Suprapubic skin (tissue), 4 donors: Measurements from ENCODE around the gene ATF6. TPM values are rescaled to one million over a fixed set of nuclear protein-coding genes. Genes with fewer than 3 reads are reported as not detected.
"Not testable (repeated sequence)": the region's sequence is repeated elsewhere in the genome, so short reads cannot be mapped to it uniquely, and the experiment has no call there.

ENCODE experiments used
- DNase-seq, 2 donors: peaks; one replicate each; pipeline ENCODE4 v3.0.0-alpha.2; 2019; ENCODE audit warnings: low spot score in 2 of 2
- H3K27ac ChIP-seq: fragments of 200-600 bp; sonication (generic); one replicate; pipeline ENCODE4 v1.5.1; 2019
- H3K27me3 ChIP-seq: fragments of 200-600 bp; sonication (generic); one replicate; pipeline ENCODE4 v1.5.1; 2019
- H3K36me3 ChIP-seq: fragments of 200-600 bp; sonication (generic); one replicate; pipeline ENCODE4 v1.5.1; 2019
- H3K4me1 ChIP-seq: fragments of 200-600 bp; sonication (generic); one replicate; pipeline ENCODE4 v1.5.1; 2019
- H3K4me3 ChIP-seq: fragments of 200-600 bp; sonication (generic); one replicate; pipeline ENCODE4 v1.5.1; 2019; ENCODE audit warnings: mild to moderate bottlenecking
- H3K9me3 ChIP-seq: fragments of 200-600 bp; sonication (generic); one replicate; pipeline ENCODE4 v1.5.1; 2019
- CTCF ChIP-seq, 2 donors: fragments of 200-600 bp in 1 of 2; fragments of 450-650 bp in 1 of 2; sonication (generic) in 1 of 2; IDR thresholded peaks; one replicate each; pipeline ENCODE4 v1.5.1; 2016 to 2019; ENCODE audit warnings: antibody characterized with exemption in 2 of 2, mild to moderate bottlenecking in 1 of 2, moderate library complexity in 1 of 2
- EP300 ChIP-seq: sonication (generic); formaldehyde crosslinking; IDR thresholded peaks from one replicate; pipeline ENCODE4 v1.6.1; 2017; ENCODE audit warnings: antibody characterized with exemption
- POLR2A ChIP-seq, 2 donors: fragments of 450-650 bp; IDR thresholded peaks; one replicate each; pipeline ENCODE4 v1.6.1; 2017; ENCODE audit warnings: antibody characterized with exemption in 2 of 2, mild to moderate bottlenecking in 2 of 2, moderate library complexity in 2 of 2
- POLR2AphosphoS5 ChIP-seq, 3 donors: sonication (generic); formaldehyde crosslinking; IDR thresholded peaks; one replicate each; pipeline ENCODE4 v1.6.1; 2017; ENCODE audit warnings: antibody characterized with exemption in 3 of 3
- WGBS: methylation state at CpG from one replicate; pipeline ENCODE4 v1.1.5; 2018; 5-methylcytosine and 5-hydroxymethylcytosine counted together
- total RNA-seq, 4 donors: library from RNA; depleted of rRNA; stranded (reverse); fragments of >200 nt; gene quantifications; one replicate each; pipeline ENCODE4 v1.1.0, GENCODE V29; 2016

ATF6 gene
- total RNA-seq, 4 donors from 2014 or later = 28.0 to 32.4 (median 29.7) TPM

DNA sequence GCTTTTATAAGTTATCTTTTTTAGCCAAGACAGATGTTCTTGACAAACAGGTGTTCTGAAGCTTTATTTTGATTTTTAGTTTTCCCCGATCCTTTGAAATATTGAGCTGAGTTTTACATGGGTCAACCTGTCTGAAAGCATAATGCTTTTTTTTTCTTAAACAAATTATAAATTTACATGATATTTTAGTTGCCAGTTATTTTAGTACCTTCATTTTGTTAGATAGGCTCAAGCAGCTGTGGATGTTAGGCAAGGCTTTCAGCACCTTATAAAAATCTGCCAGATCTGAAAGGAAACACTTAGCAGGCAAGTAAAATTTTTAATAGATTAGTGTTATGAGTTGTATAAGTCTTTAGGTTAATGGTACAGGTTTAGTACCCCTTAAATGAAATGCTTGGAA is 33.7 kb downstream of the ATF6 start:
- Histone ChIP-seq H3K27ac (no peak overlapping the region), H3K4me3 (no peak overlapping the region), H3K27me3 (no peaks in the 10 kb centered on the region), H3K36me3 (peaks cover 42% of the 10 kb centered on the region), H3K9me3 (no peaks in the 10 kb centered on the region), H3K4me1 (peaks cover 16% of the 10 kb centered on the region)
- 96% methylated on average over 1 of the region's 1 CpG for WGBS
- TF ChIP-seq POLR2AphosphoS5 (IDR thresholded peaks at IDR 0.05) (no peak), CTCF (IDR thresholded peaks at IDR 0.05) (no peak), EP300 (no peak), POLR2A (IDR thresholded peaks at IDR 0.05) (no peak)
- no peak for DNase-seq

DNA sequence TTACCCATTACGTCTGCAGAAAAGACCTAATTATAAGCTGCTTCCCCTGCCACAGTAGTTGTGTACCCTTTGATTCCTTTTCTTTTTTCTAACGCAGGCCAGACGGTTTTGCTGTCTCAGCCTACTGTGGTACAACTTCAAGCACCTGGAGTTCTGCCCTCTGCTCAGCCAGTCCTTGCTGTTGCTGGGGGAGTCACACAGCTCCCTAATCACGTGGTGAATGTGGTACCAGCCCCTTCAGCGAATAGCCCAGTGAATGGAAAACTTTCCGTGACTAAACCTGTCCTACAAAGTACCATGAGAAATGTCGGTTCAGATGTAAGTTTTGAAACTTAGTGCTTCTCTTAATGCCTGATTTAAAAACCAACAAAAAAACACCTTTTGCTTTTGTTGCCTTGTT is 35.8 kb downstream of the ATF6 start:
- Histone ChIP-seq H3K4me1 (peaks cover 31% of the 10 kb centered on the region), H3K27me3 (no peaks in the 10 kb centered on the region), H3K4me3 (no peak overlapping the region), H3K9me3 (no peaks in the 10 kb centered on the region), H3K27ac (peak overlapping the region; percentile 33), H3K36me3 (peaks cover 37% of the 10 kb centered on the region)
- WGBS = 66% methylated on average over 7 of the region's 7 CpGs
- no peak for DNase-seq
- TF ChIP-seq EP300 = no peak
- no peak for TF ChIP-seq POLR2A (IDR thresholded peaks at IDR 0.05)
- no peak for TF ChIP-seq CTCF (IDR thresholded peaks at IDR 0.05)
- no peak for TF ChIP-seq POLR2AphosphoS5 (IDR thresholded peaks at IDR 0.05)

- TF ChIP-seq POLR2AphosphoS5 (IDR thresholded peaks at IDR 0.05) = no peak
- TF ChIP-seq EP300 = no peak
- TF ChIP-seq CTCF (IDR thresholded peaks at IDR 0.05) = no peak
- TF ChIP-seq POLR2A (IDR thresholded peaks at IDR 0.05) = no peak
- Histone ChIP-seq H3K4me1 (peaks cover 36% of the 10 kb centered on the region), H3K27ac (no peak overlapping the region), H3K27me3 (no peaks in the 10 kb centered on the region), H3K4me3 (no peak overlapping the region), H3K36me3 (peaks cover 25% of the 10 kb centered on the region), H3K9me3 (no peaks in the 10 kb centered on the region)
- no peak for DNase-seq
- 53% methylated on average over 2 of the region's 2 CpGs for WGBS
These were observed 37.1 kb downstream of the ATF6 start for GRCh38 chr1:161803181-161803580.

DNA sequence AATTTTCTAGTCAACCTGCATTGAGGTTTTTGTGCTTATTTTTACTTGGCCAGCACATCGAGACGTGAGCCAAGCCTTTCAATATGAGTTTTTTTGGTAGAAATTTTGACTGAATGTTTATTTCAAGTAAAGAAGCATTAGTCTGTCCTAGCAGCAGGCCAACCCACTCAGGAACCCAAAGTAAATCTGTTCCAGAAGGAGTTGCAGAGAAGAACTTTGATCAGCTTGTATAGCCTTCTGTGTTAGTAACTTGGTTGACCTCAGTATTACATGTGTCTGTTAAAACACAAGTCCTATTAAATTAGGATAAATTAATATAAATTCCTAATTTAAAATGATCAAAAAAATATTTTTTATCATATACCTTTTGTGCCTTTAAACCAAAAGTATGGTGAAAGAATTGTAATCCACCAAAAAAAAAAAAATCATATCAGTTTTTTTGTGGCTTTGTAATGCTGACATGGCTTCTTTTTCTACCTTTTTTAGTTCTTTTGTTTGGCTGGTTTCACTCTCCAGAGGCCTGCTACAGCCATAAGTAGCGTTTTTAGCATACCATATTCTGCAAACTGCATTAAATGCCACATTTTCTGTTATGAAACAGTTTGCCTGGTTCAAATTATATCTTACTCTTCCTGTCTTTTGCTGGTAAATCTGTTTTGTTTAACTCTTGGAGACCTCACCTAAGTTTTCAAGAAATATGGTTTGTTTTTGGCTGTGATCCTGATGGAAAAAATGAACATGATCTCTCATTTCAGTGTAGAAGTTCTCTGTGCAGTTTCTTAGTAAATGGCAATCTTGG is 39.5 kb downstream of the ATF6 start:
- no peak for TF ChIP-seq POLR2AphosphoS5 (IDR thresholded peaks at IDR 0.05)
- TF ChIP-seq POLR2A (IDR thresholded peaks at IDR 0.05) = no peak
- TF ChIP-seq EP300 = no peak
- no peak for TF ChIP-seq CTCF (IDR thresholded peaks at IDR 0.05)
- H3K36me3 ChIP-seq = peaks cover 20% of the 10 kb centered on the region
- H3K4me3 ChIP-seq = no peak overlapping the region
- WGBS = 75% methylated on average over 3 of the region's 3 CpGs
- H3K27ac ChIP-seq = no peak overlapping the region
- DNase-seq = no peak
- H3K27me3 ChIP-seq = no peaks in the 10 kb centered on the region
- no peaks in the 10 kb centered on the region for H3K9me3 ChIP-seq
- H3K4me1 ChIP-seq = peaks cover 36% of the 10 kb centered on the region

- WGBS = 97% methylated on average over 2 of the region's 2 CpGs
- not testable (repeated sequence) for H3K27ac ChIP-seq, DNase-seq, H3K4me3 ChIP-seq, H3K9me3 ChIP-seq, H3K27me3 ChIP-seq
- peaks cover 22% of the 10 kb centered on the region for H3K4me1 ChIP-seq
- peaks cover 17% of the 10 kb centered on the region for H3K36me3 ChIP-seq
These were observed 43.1 kb downstream of the ATF6 start for GRCh38 chr1:161809202-161809601.

- H3K9me3 ChIP-seq, H3K27ac ChIP-seq, H3K27me3 ChIP-seq, DNase-seq, H3K4me3 ChIP-seq: not testable (repeated sequence)
- Histone ChIP-seq H3K4me1 (peaks cover 20% of the 10 kb centered on the region), H3K36me3 (peaks cover 17% of the 10 kb centered on the region)
- 100% methylated on average over 1 of the region's 1 CpG for WGBS
These were observed 43.5 kb downstream of the ATF6 start for GRCh38 chr1:161809656-161810055.
